CD14-positive monocyte (primary cell): ENCODE results near the gene NAV1. TPM values are rescaled to one million over a fixed set of nuclear protein-coding genes. Genes with fewer than 3 reads are reported as not detected.

Source experiments
- DNase-seq, 3 donors: peaks; one replicate each; pipeline ENCODE4 v3.0.0-alpha.2; 2011 to 2022
- H2AFZ ChIP-seq: 2 replicates; pipeline ENCODE4 v1.6.0; 2012; ENCODE audit warnings: mild to moderate bottlenecking, low read depth, low read length, inconsistent platforms; ENCODE audit not compliant: insufficient read depth, poor library complexity, severe bottlenecking
- H3K27ac ChIP-seq, 2 donors: 1 replicate in 1 of 2; 2 replicates in 1 of 2; pipeline ENCODE4 v1.5.1; 2012 to 2013; ENCODE audit warnings: low read length in 2 of 2, control low read depth in 1 of 2, inconsistent platforms in 1 of 2, low read depth in 1 of 2, mild to moderate bottlenecking in 1 of 2
- H3K27me3 ChIP-seq, 2 donors: one replicate each; pipeline versions ENCODE4 v1.6.0 to v1.6.1; 2011 to 2013; ENCODE audit warnings: low read length in 2 of 2; ENCODE audit not compliant: control insufficient read depth in 2 of 2, insufficient read depth in 2 of 2
- H3K36me3 ChIP-seq, 2 donors: replicated peaks in 1 of 2; 1 replicate in 1 of 2; 2 replicates in 1 of 2; pipeline versions ENCODE4 v1.5.1 to v1.6.1; 2012 to 2013; ENCODE audit warnings: low read length in 2 of 2, control low read depth in 1 of 2, inconsistent platforms in 1 of 2, mild to moderate bottlenecking in 1 of 2; ENCODE audit not compliant: insufficient read depth in 2 of 2, control insufficient read depth in 1 of 2
- H3K4me1 ChIP-seq, 2 donors: 1 replicate in 1 of 2; 2 replicates in 1 of 2; pipeline versions ENCODE4 v1.5.1 to v1.6.1; 2012 to 2013; ENCODE audit warnings: low read length in 2 of 2, control low read depth in 1 of 2, inconsistent platforms in 1 of 2, mild to moderate bottlenecking in 1 of 2, moderate library complexity in 1 of 2; ENCODE audit not compliant: insufficient read depth in 2 of 2, control insufficient read depth in 1 of 2
- H3K4me2 ChIP-seq: replicated peaks from 2 replicates; pipeline ENCODE3; 2012; ENCODE audit warnings: low read length, moderate library complexity, mild to moderate bottlenecking; ENCODE audit not compliant: poor library complexity, severe bottlenecking; ENCODE audit errors: extremely low read depth
- H3K4me3 ChIP-seq, 3 experiments: fragments of 200-600 bp in 1 of 3; sonication (generic) in 1 of 3; replicated peaks in 1 of 3; 1 replicate in 2 of 3; 2 replicates in 1 of 3; pipeline ENCODE4 v1.5.1; 2011 to 2013; ENCODE audit warnings: low read length in 3 of 3, mild to moderate bottlenecking in 3 of 3, control low read depth in 2 of 3, low read depth in 2 of 3, inconsistent platforms in 1 of 3, moderate library complexity in 1 of 3
- H3K79me2 ChIP-seq: 2 replicates; pipeline ENCODE4 v1.6.0; 2012; ENCODE audit warnings: mild to moderate bottlenecking, control low read depth, inconsistent platforms, low read length, moderate library complexity; ENCODE audit not compliant: insufficient read depth
- H3K9ac ChIP-seq: 2 replicates; pipeline ENCODE4 v1.6.0; 2017; ENCODE audit warnings: low read length, mild to moderate bottlenecking; ENCODE audit not compliant: insufficient read depth, poor library complexity, severe bottlenecking
- H3K9me3 ChIP-seq, 2 donors: replicated peaks in 1 of 2; 1 replicate in 1 of 2; 2 replicates in 1 of 2; pipeline versions ENCODE4 v1.5.1 to v1.6.1; 2012 to 2013; ENCODE audit warnings: low read length in 2 of 2, control low read depth in 1 of 2; ENCODE audit not compliant: control insufficient read depth in 1 of 2, insufficient read depth in 1 of 2
- H4K20me1 ChIP-seq: 2 replicates; pipeline ENCODE4 v1.6.0; 2012; ENCODE audit warnings: mild to moderate bottlenecking, low read length, control low read depth, moderate library complexity; ENCODE audit not compliant: insufficient read depth
- H3K27ac Mint-ChIP-seq, 7 donors: one replicate each; pipeline ENCODE4 v1.8.0; 2020; ENCODE audit warnings: mild to moderate bottlenecking in 7 of 7, mixed read lengths in 7 of 7, moderate library complexity in 6 of 7, inconsistent platforms in 2 of 7
- H3K27me3 Mint-ChIP-seq, 3 donors: one replicate each; pipeline ENCODE4 v1.8.0; 2021 to 2022; ENCODE audit warnings: low read depth in 3 of 3, mild to moderate bottlenecking in 3 of 3, mixed read lengths in 3 of 3, moderate library complexity in 3 of 3, inconsistent platforms in 1 of 3
- H3K36me3 Mint-ChIP-seq, 2 donors: one replicate each; pipeline ENCODE4 v1.8.0; 2020; ENCODE audit warnings: mixed read lengths in 2 of 2, inconsistent platforms in 1 of 2, mild to moderate bottlenecking in 1 of 2
- H3K4me1 Mint-ChIP-seq: one replicate; pipeline ENCODE4 v1.8.0; 2020; ENCODE audit warnings: mild to moderate bottlenecking, mixed read lengths
- H3K4me3 Mint-ChIP-seq, 2 donors: one replicate each; pipeline ENCODE4 v1.8.0; 2020; ENCODE audit warnings: mild to moderate bottlenecking in 2 of 2, mixed read lengths in 2 of 2, moderate library complexity in 1 of 2
- H3K9me3 Mint-ChIP-seq, 7 donors: one replicate each; pipeline ENCODE4 v1.8.0; 2020 to 2022; ENCODE audit warnings: mixed read lengths in 7 of 7, mild to moderate bottlenecking in 6 of 7, moderate library complexity in 6 of 7, inconsistent platforms in 2 of 7
- WGBS: methylation state at CpG from one replicate; pipeline ENCODE4 v1.1.5; 2013; ENCODE audit warnings: missing lambda C conversion rate; ENCODE audit not compliant: insufficient coverage; 5-methylcytosine and 5-hydroxymethylcytosine counted together
- intact Hi-C, 2 donors: fragments of 100-400 bp; cut with micrococcal nuclease; formaldehyde crosslinking; loops; one replicate each; pipeline versions ENCODE4 v1.15.0 to v1.15.1; 2023
- polyA plus RNA-seq, 3 donors: library from polyadenylated mRNA; depleted of rRNA in 1 of 3; unstranded in 2 of 3; stranded (reverse) in 1 of 3; fragments of 300-500 nt in 2 of 3; fragments of >200 nt in 1 of 3; fragmentation: Illumina TruSeq in 2 of 3; gene quantifications; 1 replicate in 2 of 3; 2 replicates in 1 of 3; pipeline ENCODE4 v1.2.3, GENCODE V29; 2012 to 2021
- TF ChIP-seq, protein P1 (sequence below): fragments of 200-600 bp; IDR thresholded peaks from one replicate; pipeline ENCODE4 v1.8.0; 2022; ENCODE audit warnings: antibody characterized with exemption, mild to moderate bottlenecking

The NAV1 gene
- polyA plus RNA-seq, 3 donors: 0.37 to 1.4 (median 0.89) TPM

GRCh38 chr1:201570886-201571624, 32.1 kb downstream of the NAV1 start:
- Histone ChIP-seq H3K79me2 (no peaks in the 10 kb centered on the region), H3K27ac (no peak overlapping the region), H3K27me3 (no peaks in the 10 kb centered on the region), H3K9me3 (no peaks in the 10 kb centered on the region), H3K4me2 (no peak overlapping the region), H3K4me1 (peaks cover 6% of the 10 kb centered on the region in 2 donors), H3K36me3 (no peaks in the 10 kb centered on the region), H3K9ac (no peak overlapping the region), H3K4me3 (no peak overlapping the region), H2AFZ (no peak overlapping the region), H4K20me1 (no peaks in the 10 kb centered on the region)
- peaks cover 0 to 2% (median 0%) of the 10 kb centered on the region in 7 donors for H3K9me3 Mint-ChIP-seq
- peak overlapping the region in 1 of 2 donors; percentile 0 for H3K4me3 Mint-ChIP-seq
- peaks cover 0 to 3% of the 10 kb centered on the region in 2 donors for H3K36me3 Mint-ChIP-seq
- H3K4me1 Mint-ChIP-seq: peaks cover 26% of the 10 kb centered on the region
- 76% methylated on average over 8 of the region's 10 CpGs for WGBS
- H3K27ac Mint-ChIP-seq: peak overlapping the region in 3 of 7 donors; percentile 49 to 94 (median 86)
- DNase-seq: no peak
- TF ChIP-seq, protein P1, sequence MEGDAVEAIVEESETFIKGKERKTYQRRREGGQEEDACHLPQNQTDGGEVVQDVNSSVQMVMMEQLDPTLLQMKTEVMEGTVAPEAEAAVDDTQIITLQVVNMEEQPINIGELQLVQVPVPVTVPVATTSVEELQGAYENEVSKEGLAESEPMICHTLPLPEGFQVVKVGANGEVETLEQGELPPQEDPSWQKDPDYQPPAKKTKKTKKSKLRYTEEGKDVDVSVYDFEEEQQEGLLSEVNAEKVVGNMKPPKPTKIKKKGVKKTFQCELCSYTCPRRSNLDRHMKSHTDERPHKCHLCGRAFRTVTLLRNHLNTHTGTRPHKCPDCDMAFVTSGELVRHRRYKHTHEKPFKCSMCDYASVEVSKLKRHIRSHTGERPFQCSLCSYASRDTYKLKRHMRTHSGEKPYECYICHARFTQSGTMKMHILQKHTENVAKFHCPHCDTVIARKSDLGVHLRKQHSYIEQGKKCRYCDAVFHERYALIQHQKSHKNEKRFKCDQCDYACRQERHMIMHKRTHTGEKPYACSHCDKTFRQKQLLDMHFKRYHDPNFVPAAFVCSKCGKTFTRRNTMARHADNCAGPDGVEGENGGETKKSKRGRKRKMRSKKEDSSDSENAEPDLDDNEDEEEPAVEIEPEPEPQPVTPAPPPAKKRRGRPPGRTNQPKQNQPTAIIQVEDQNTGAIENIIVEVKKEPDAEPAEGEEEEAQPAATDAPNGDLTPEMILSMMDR: no peak
- H3K27me3 Mint-ChIP-seq: peaks cover 0 to 5% (median 2%) of the 10 kb centered on the region in 3 donors
- intact Hi-C loops: no loop called here

- H3K27ac Mint-ChIP-seq: no peak overlapping the region
- H3K4me2 ChIP-seq: no peak overlapping the region
These were observed 34.1 kb downstream of the NAV1 start for GRCh38 chr1:201573030-201573429.

More at GRCh38 chr1:201573030-201573429, 34.1 kb downstream of the NAV1 start:
- Mint-ChIP-seq H3K9me3 (peaks cover 2 to 8% (median 6%) of the 10 kb centered on the region in 7 donors), H3K27me3 (peaks cover 0 to 5% (median 2%) of the 10 kb centered on the region in 3 donors), H3K4me3 (no peak overlapping the region), H3K36me3 (peaks cover 3 to 5% of the 10 kb centered on the region in 2 donors), H3K4me1 (peaks cover 26% of the 10 kb centered on the region)
- Histone ChIP-seq H3K79me2 (no peaks in the 10 kb centered on the region), H3K4me1 (peaks cover 6% of the 10 kb centered on the region in 2 donors), H3K36me3 (no peaks in the 10 kb centered on the region), H3K27ac (no peak overlapping the region), H2AFZ (no peak overlapping the region), H3K27me3 (no peaks in the 10 kb centered on the region), H3K9me3 (no peaks in the 10 kb centered on the region), H3K9ac (no peak overlapping the region), H4K20me1 (no peaks in the 10 kb centered on the region), H3K4me3 (no peak overlapping the region)
- TF ChIP-seq, protein P1: no peak
- no peak for DNase-seq
- 86% methylated on average over 2 of the region's 4 CpGs for WGBS
- intact Hi-C loops: no loop called here
